Measurements from ENCODE around the gene MTIF2.
"Not testable (repeated sequence)": the region's sequence is repeated elsewhere in the genome, so short reads cannot be mapped to it uniquely, and the experiment has no call there.

MTIF2 gene

DNA sequence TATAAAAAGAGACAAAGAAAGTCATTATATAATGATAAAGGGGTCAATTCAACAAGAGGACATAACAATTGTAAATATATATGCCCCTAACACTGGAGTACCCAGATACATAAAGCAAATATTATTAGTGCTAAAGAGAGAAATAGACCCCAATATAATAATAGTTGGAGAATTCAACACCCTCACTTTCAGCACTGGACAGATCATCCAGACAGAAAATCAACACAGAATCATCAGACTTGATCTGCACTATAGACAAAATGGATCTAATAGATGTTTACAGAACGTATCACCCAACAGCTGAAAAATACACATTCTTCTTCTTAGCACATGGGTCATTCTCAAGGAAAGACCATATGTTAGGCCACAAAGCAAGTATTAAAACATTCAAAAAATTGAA lies 68.6 kb downstream of the MTIF2 start:
- DNase-seq (ENCODE audit: low spot score), result no peak

DNA sequence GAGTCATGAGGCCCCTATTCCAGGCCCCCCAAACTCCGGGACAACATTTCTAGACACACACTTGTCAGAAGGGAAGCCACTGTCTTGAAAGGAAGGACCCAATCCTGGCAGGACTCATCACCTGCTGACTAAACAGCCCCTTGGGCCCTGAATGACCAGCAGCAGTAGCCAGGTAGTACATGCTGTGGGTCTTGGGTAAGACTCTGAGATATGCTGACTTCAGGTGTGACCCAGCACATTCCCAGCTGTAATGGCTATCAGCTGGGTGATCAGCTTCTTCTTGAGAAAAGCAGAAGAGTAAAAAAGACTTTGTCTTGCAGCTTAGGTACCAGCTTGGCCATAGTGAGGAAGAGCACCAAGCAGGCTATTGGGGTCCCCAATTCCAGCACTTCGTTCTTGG lies 72.5 kb downstream of the MTIF2 start:
- DNase-seq (ENCODE audit: low spot score), result no peak

DNA sequence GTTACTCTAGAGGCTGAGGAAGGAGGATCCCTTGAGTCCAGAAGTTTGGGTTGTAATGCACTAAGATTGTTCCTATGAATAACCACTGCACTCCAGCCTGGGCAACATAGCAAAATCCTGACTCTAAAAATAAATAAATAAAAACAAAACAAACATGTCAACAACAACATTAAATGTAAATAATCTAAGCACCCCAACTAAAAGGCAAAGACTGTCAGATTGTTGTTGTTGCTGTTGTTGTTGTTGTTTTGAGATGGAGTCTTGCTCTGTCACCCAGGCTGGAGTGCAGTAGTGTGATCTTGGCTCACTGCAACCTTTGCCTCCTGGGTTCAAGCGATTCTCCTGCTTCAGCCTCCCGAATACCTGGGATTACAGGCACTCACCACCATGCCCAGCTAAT lies 77.1 kb downstream of the MTIF2 start:
- DNase-seq (ENCODE audit: low spot score), result not testable (repeated sequence)

DNA sequence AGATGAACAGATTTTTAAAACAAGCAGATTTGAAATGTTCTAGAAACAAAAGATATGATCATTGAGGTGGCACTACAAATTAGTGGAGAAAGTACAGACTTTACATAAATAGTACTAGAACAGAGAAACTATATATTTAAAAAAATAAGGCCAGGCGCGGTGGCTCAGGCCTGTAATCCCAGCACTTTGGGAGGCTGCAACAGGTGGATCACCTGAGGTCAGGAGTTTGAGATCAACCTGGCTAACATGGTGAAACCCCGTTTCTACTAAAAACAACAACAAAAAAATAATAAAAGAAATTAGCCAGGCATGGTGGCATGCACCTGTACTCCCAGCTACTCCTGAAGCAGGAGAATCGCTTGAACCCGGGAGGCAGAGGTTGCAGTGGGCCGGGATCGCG lies 82.2 kb downstream of the MTIF2 start:
- not testable (repeated sequence) for DNase-seq (ENCODE audit: low spot score)
